H9 (cell line): ENCODE measurements around the gene KCNMA1. TPM values are rescaled to one million over a fixed set of nuclear protein-coding genes. Genes with fewer than 3 reads are reported as not detected.

Experiments used
- DNase-seq: peaks from one replicate; pipeline ENCODE4 v3.0.0-alpha.2; 2017
- H2AFZ ChIP-seq: one replicate; pipeline ENCODE4 v1.6.1; 2013; ENCODE audit warnings: mild to moderate bottlenecking, low read length, control low read depth, moderate library complexity
- H2AK5ac ChIP-seq: 2 replicates; pipeline ENCODE4 v1.6.1; 2013; ENCODE audit warnings: low read length, control low read depth, mixed read lengths; ENCODE audit not compliant: insufficient read length
- H2BK120ac ChIP-seq: one replicate; pipeline ENCODE4 v1.6.1; 2013; ENCODE audit warnings: low read depth, mild to moderate bottlenecking, low read length, control low read depth, inconsistent platforms; ENCODE audit not compliant: poor library complexity, severe bottlenecking
- H2BK12ac ChIP-seq: 2 replicates; pipeline ENCODE4 v1.6.1; 2013; ENCODE audit warnings: low read length, control low read depth, mixed read lengths, low read depth; ENCODE audit not compliant: insufficient read length
- H2BK15ac ChIP-seq: 2 replicates; pipeline ENCODE4 v1.6.1; 2013; ENCODE audit warnings: low read depth, low read length, control low read depth
- H2BK20ac ChIP-seq: one replicate; pipeline ENCODE4 v1.6.1; 2013; ENCODE audit warnings: low read depth, mild to moderate bottlenecking, low read length, control low read depth, inconsistent platforms; ENCODE audit not compliant: poor library complexity, severe bottlenecking
- H2BK5ac ChIP-seq: 2 replicates; pipeline ENCODE4 v1.6.1; 2013; ENCODE audit warnings: low read length, control low read depth, mixed read lengths; ENCODE audit not compliant: insufficient read length
- H3K14ac ChIP-seq: 2 replicates; pipeline ENCODE4 v1.6.1; 2013; ENCODE audit warnings: low read length, control low read depth; ENCODE audit not compliant: insufficient read depth
- H3K18ac ChIP-seq: 2 replicates; pipeline ENCODE4 v1.6.1; 2013; ENCODE audit warnings: low read depth, mild to moderate bottlenecking, mixed read lengths, low read length, control low read depth; ENCODE audit not compliant: insufficient read length
- H3K23ac ChIP-seq: 2 replicates; pipeline ENCODE4 v1.6.1; 2013; ENCODE audit warnings: low read length, control low read depth, mixed read lengths, low read depth; ENCODE audit not compliant: insufficient read length
- H3K23me2 ChIP-seq: 2 replicates; pipeline ENCODE4 v1.6.1; 2013; ENCODE audit warnings: low read depth, mild to moderate bottlenecking, mixed read lengths, low read length, control low read depth; ENCODE audit not compliant: insufficient read length, poor library complexity, severe bottlenecking
- H3K27ac ChIP-seq: 2 replicates; pipeline ENCODE4 v1.5.1; 2013; ENCODE audit warnings: low read length, control low read depth, mixed read lengths, low read depth; ENCODE audit not compliant: insufficient read length
- H3K27me3 ChIP-seq: 2 replicates; pipeline ENCODE4 v1.6.1; 2013; ENCODE audit warnings: low read length, control low read depth, inconsistent platforms; ENCODE audit not compliant: insufficient read depth
- H3K4ac ChIP-seq: 2 replicates; pipeline ENCODE4 v1.6.1; 2013; ENCODE audit warnings: low read depth, mild to moderate bottlenecking, control low read depth, inconsistent platforms, low read length, moderate library complexity
- H3K4me1 ChIP-seq: 2 replicates; pipeline ENCODE4 v1.6.1; 2013; ENCODE audit warnings: low read length, control low read depth, inconsistent platforms; ENCODE audit not compliant: insufficient read depth
- H3K4me2 ChIP-seq: 2 replicates; pipeline ENCODE4 v1.6.1; 2013; ENCODE audit warnings: low read length, control low read depth, mixed read lengths; ENCODE audit not compliant: insufficient read length, insufficient read depth
- H3K56ac ChIP-seq: 2 replicates; pipeline ENCODE4 v1.6.1; 2013; ENCODE audit warnings: low read depth, mild to moderate bottlenecking, mixed read lengths, low read length, control low read depth; ENCODE audit not compliant: insufficient read length
- H3K79me1 ChIP-seq: 2 replicates; pipeline ENCODE4 v1.6.1; 2013; ENCODE audit warnings: low read depth, mild to moderate bottlenecking, moderate library complexity, low read length, control low read depth, inconsistent platforms; ENCODE audit not compliant: insufficient read depth, poor library complexity, severe bottlenecking
- H3K79me2 ChIP-seq: 2 replicates; pipeline ENCODE4 v1.6.1; 2013; ENCODE audit warnings: low read length, control low read depth, inconsistent platforms; ENCODE audit not compliant: insufficient read depth
- H3K9ac ChIP-seq: 2 replicates; pipeline ENCODE4 v1.6.1; 2013; ENCODE audit warnings: low read length, control low read depth, mixed read lengths; ENCODE audit not compliant: insufficient read length; ENCODE audit errors: extremely low read depth
- H3K9me3 ChIP-seq: one replicate; pipeline ENCODE4 v1.6.1; 2013; ENCODE audit warnings: low read depth, low read length, inconsistent platforms; ENCODE audit not compliant: control insufficient read depth
- H3T11ph ChIP-seq: one replicate; pipeline ENCODE4 v1.6.1; 2013; ENCODE audit warnings: mild to moderate bottlenecking, low read length, control low read depth, inconsistent platforms
- H4K20me1 ChIP-seq: one replicate; pipeline ENCODE4 v1.6.1; 2013; ENCODE audit not compliant: control insufficient read depth, insufficient read length, insufficient read depth
- H4K5ac ChIP-seq: 2 replicates; pipeline ENCODE4 v1.6.1; 2013; ENCODE audit warnings: low read depth, mild to moderate bottlenecking, mixed read lengths, low read length, control low read depth; ENCODE audit not compliant: insufficient read length
- H4K8ac ChIP-seq: replicated peaks from 2 replicates; pipeline ENCODE4 v1.6.1; 2013; ENCODE audit warnings: low read length, control low read depth, mixed read lengths, low read depth; ENCODE audit not compliant: insufficient read length
- H4K91ac ChIP-seq: 2 replicates; pipeline ENCODE4 v1.6.1; 2013; ENCODE audit warnings: low read depth, mild to moderate bottlenecking, moderate library complexity, mixed read lengths, low read length, control low read depth; ENCODE audit not compliant: insufficient read length
- H3K27ac Mint-ChIP-seq, 3 experiments: 2 replicates in 2 of 3; 3 replicates in 1 of 3; pipeline ENCODE4 v1.8.0; 2020 to 2021; ENCODE audit warnings: mixed read lengths in 3 of 3, mild to moderate bottlenecking in 1 of 3, moderate library complexity in 1 of 3
- H3K27me3 Mint-ChIP-seq: 2 replicates; pipeline ENCODE4 v1.8.0; 2021; ENCODE audit warnings: low read depth, mild to moderate bottlenecking, moderate library complexity, mixed read lengths
- H3K36me3 Mint-ChIP-seq, 3 experiments: 2 replicates in 2 of 3; 3 replicates in 1 of 3; pipeline ENCODE4 v1.8.0; 2020 to 2021; ENCODE audit warnings: low read depth in 3 of 3, mixed read lengths in 3 of 3; ENCODE audit not compliant: insufficient read depth in 1 of 3
- H3K4me1 Mint-ChIP-seq, 2 experiments: 2 replicates each; pipeline ENCODE4 v1.8.0; 2020; ENCODE audit warnings: mixed read lengths in 2 of 2
- H3K4me3 Mint-ChIP-seq, 2 experiments: 2 replicates in 1 of 2; 3 replicates in 1 of 2; pipeline ENCODE4 v1.8.0; 2020 to 2021; ENCODE audit warnings: mild to moderate bottlenecking in 2 of 2, mixed read lengths in 2 of 2, moderate library complexity in 1 of 2
- H3K9me3 Mint-ChIP-seq, 2 experiments: 2 replicates in 1 of 2; 3 replicates in 1 of 2; pipeline ENCODE4 v1.8.0; 2020; ENCODE audit warnings: mild to moderate bottlenecking in 2 of 2, mixed read lengths in 2 of 2, moderate library complexity in 1 of 2
- WGBS: extraction: QIAGEN DNeasy Blood & Tissue Kit; methylation state at CpG from one replicate; pipeline ENCODE4 v1.1.7; 2013; ENCODE audit warnings: missing lambda C conversion rate, low lambda C conversion rate, mixed read lengths; ENCODE audit not compliant: insufficient read length; ENCODE audit errors: extremely low coverage; 5-methylcytosine and 5-hydroxymethylcytosine counted together
- total RNA-seq: library from RNA; stranded (reverse); gene quantifications from 2 replicates; pipeline ENCODE4 v1.2.1, GENCODE V29; 2021
- TF ChIP-seq, protein P1 (sequence below): fragments of 200-600 bp; sonication (generic); conservative IDR thresholded peaks from 3 replicates; pipeline ENCODE4 v1.8.0; 2021; ENCODE audit warnings: antibody characterized with exemption, mild to moderate bottlenecking

KCNMA1 gene
- total RNA-seq, 1 experiment from 2014 or later, result 2.0 TPM

DNA sequence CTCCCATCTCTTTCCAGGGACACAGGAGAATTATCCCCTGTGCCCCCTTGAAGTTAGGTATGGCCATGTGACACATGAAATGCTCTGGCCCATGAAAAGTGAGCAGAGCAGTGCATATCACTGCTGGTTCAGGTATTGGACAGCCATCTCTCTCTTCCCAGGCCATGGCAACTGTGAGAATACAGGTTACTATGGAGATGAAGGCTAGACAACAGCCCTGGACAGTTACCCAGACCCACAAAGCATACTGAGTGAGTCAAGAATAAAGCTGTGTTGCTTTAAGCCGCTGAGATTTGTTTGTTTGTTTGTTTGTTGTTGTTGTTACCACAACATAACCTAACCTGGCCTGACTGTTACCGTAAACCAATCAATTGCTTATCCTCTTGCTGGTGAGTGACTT, 722.3 kb downstream of the KCNMA1 start:
- H3K4me1 ChIP-seq, result no peaks in the 10 kb centered on the region
- H2AK5ac ChIP-seq, result no peak overlapping the region
- Mint-ChIP-seq H3K9me3 (no peaks in the 10 kb centered on the region), H3K36me3 (no peaks in the 10 kb centered on the region), H3K27ac (no peak overlapping the region), H3K4me1 (no peaks in the 10 kb centered on the region), H3K4me3 (no peak overlapping the region), H3K27me3 (peaks cover 2% of the 10 kb centered on the region; the same call in 1 of the 2 replicates)
- no peak overlapping the region for H2AFZ ChIP-seq
- H4K8ac ChIP-seq, result no peak overlapping the region
- no peak overlapping the region for H2BK120ac ChIP-seq
- H4K5ac ChIP-seq, result no peak overlapping the region
- DNase-seq, result no peak
- H3K79me1 ChIP-seq, result no peaks in the 10 kb centered on the region
- H3K23ac ChIP-seq, result no peak overlapping the region
- no peak overlapping the region for H3K18ac ChIP-seq
- no peaks in the 10 kb centered on the region for H4K20me1 ChIP-seq
- H2BK5ac ChIP-seq, result no peak overlapping the region
- no peak overlapping the region for H3K56ac ChIP-seq
- no peaks in the 10 kb centered on the region for H3K9me3 ChIP-seq
- no peak overlapping the region for H3K27ac ChIP-seq
- no peak overlapping the region for H3K14ac ChIP-seq
- H4K91ac ChIP-seq, result no peak overlapping the region
- no peak overlapping the region for H3K9ac ChIP-seq
- no peak overlapping the region for H3K4me2 ChIP-seq
- H3T11ph ChIP-seq, result no peak overlapping the region
- no peak overlapping the region for H3K4ac ChIP-seq
- no peak overlapping the region for H2BK15ac ChIP-seq
- no peaks in the 10 kb centered on the region for H3K27me3 ChIP-seq
- no peak overlapping the region for H2BK20ac ChIP-seq
- TF ChIP-seq, protein P1, sequence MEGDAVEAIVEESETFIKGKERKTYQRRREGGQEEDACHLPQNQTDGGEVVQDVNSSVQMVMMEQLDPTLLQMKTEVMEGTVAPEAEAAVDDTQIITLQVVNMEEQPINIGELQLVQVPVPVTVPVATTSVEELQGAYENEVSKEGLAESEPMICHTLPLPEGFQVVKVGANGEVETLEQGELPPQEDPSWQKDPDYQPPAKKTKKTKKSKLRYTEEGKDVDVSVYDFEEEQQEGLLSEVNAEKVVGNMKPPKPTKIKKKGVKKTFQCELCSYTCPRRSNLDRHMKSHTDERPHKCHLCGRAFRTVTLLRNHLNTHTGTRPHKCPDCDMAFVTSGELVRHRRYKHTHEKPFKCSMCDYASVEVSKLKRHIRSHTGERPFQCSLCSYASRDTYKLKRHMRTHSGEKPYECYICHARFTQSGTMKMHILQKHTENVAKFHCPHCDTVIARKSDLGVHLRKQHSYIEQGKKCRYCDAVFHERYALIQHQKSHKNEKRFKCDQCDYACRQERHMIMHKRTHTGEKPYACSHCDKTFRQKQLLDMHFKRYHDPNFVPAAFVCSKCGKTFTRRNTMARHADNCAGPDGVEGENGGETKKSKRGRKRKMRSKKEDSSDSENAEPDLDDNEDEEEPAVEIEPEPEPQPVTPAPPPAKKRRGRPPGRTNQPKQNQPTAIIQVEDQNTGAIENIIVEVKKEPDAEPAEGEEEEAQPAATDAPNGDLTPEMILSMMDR, result no peak
- WGBS, result no CpG with 5 or more reads among the region's 2 CpGs
- no peak overlapping the region for H2BK12ac ChIP-seq
- no peaks in the 10 kb centered on the region for H3K79me2 ChIP-seq
- no peaks in the 10 kb centered on the region for H3K23me2 ChIP-seq
